MM.1S (cell line): ENCODE results near the gene PA2G4.

Experiments
- DNase-seq: peaks from one replicate; pipeline ENCODE4 v3.0.0-alpha.2; 2015
- H2AFZ ChIP-seq: fragments of 300-600 bp; sonication (generic); 2 replicates; pipeline ENCODE4 v1.6.0; 2016; ENCODE audit warnings: antibody characterized with exemption, low read length
- H3F3A ChIP-seq: fragments of 300-600 bp; sonication (generic); 2 replicates; pipeline ENCODE4 v1.6.1; 2016; ENCODE audit warnings: mild to moderate bottlenecking, antibody characterized with exemption, low read length, moderate library complexity, mixed read lengths; ENCODE audit not compliant: insufficient read depth
- H3K27ac ChIP-seq: fragments of 300-600 bp; sonication (generic); 2 replicates; pipeline ENCODE4 v1.5.1; 2016; ENCODE audit warnings: mild to moderate bottlenecking, low read length
- H3K27me3 ChIP-seq: fragments of 300-600 bp; sonication (generic); replicated peaks from 2 replicates; pipeline ENCODE4 v1.6.0; 2016; ENCODE audit warnings: low read length; ENCODE audit not compliant: insufficient read depth
- H3K36me3 ChIP-seq: fragments of 300-600 bp; sonication (generic); replicated peaks from 2 replicates; pipeline ENCODE4 v1.6.1; 2016; ENCODE audit warnings: mild to moderate bottlenecking, low read length, mixed read lengths; ENCODE audit not compliant: insufficient read depth
- H3K4me1 ChIP-seq: fragments of 300-600 bp; sonication (generic); 2 replicates; pipeline ENCODE4 v1.6.1; 2016; ENCODE audit warnings: low read length, mixed read lengths
- H3K4me2 ChIP-seq: fragments of 300-600 bp; sonication (generic); 2 replicates; pipeline ENCODE4 v1.6.0; 2016; ENCODE audit warnings: low read depth, low read length
- H3K4me3 ChIP-seq: fragments of 300-600 bp; sonication (generic); 2 replicates; pipeline ENCODE4 v1.5.1; 2016; ENCODE audit warnings: low read length, mixed read lengths
- H3K79me2 ChIP-seq: fragments of 300-600 bp; sonication (generic); 2 replicates; pipeline ENCODE4 v1.6.1; 2016; ENCODE audit warnings: mixed run types, low read length, mixed read lengths
- H3K9ac ChIP-seq: fragments of 300-600 bp; sonication (generic); 2 replicates; pipeline ENCODE4 v1.6.1; 2016; ENCODE audit warnings: low read length, mixed read lengths
- H3K9me2 ChIP-seq: fragments of 300-600 bp; sonication (generic); replicated peaks from 2 replicates; pipeline ENCODE4 v1.6.1; 2016; ENCODE audit warnings: mild to moderate bottlenecking, low read length, mixed read lengths; ENCODE audit not compliant: insufficient read depth
- H3K9me3 ChIP-seq: fragments of 300-600 bp; sonication (generic); replicated peaks from 2 replicates; pipeline ENCODE4 v1.6.1; 2016; ENCODE audit warnings: mild to moderate bottlenecking, low read length, mixed read lengths; ENCODE audit not compliant: insufficient read depth
- H4K20me1 ChIP-seq: fragments of 300-600 bp; sonication (generic); 2 replicates; pipeline ENCODE4 v1.6.1; 2016; ENCODE audit warnings: mild to moderate bottlenecking, low read length, moderate library complexity, mixed read lengths; ENCODE audit not compliant: insufficient read depth
- EZH2 ChIP-seq: fragments of 300-600 bp; sonication (generic); optimal IDR thresholded peaks from 2 replicates; pipeline ENCODE3; 2017; ENCODE audit warnings: low read depth, mild to moderate bottlenecking, antibody characterized with exemption, low read length, mixed read lengths
- EZH2phosphoT487 ChIP-seq: fragments of 300-600 bp; sonication (generic); IDR thresholded peaks from 2 replicates; pipeline ENCODE4 v1.6.1; 2018; ENCODE audit warnings: antibody characterized with exemption, low read length
- TF ChIP-seq, protein P1 (sequence below): fragments of 300-600 bp; sonication (generic); IDR thresholded peaks from 2 replicates; pipeline ENCODE4 v1.5.1; 2016; ENCODE audit warnings: antibody characterized with exemption, low read length, mixed read lengths

The PA2G4 gene

DNA sequence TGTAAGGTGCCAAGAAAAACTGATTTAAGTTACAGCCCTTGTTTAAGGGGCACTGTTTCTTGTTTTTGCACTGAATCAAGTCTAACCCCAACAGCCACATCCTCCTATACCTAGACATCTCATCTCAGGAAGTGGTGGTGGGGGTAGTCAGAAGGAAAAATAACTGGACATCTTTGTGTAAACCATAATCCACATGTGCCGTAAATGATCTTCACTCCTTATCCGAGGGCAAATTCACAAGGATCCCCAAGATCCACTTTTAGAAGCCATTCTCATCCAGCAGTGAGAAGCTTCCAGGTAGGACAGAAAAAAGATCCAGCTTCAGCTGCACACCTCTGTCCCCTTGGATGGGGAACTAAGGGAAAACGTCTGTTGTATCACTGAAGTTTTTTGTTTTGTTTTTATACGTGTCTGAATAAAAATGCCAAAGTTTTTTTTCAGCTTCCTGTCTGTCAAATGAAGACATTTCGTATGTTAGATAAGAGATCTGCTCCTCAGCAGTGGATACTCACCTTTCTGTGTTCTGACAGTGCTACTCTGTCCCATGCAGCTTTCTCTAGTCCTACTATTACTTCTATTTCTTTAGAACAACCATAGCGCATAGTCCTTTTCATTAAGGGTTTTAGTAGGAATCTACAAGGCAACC lies 1.2 kb upstream of the PA2G4 start:
- peaks cover 6% of the 10 kb centered on the region; the same call in 1 of the 2 replicates for H4K20me1 ChIP-seq
- peak overlapping the region; percentile 79; the same call in 1 of the 2 replicates for H3K4me2 ChIP-seq
- peak overlapping the region; percentile 80; the same call in 1 of the 2 replicates for H2AFZ ChIP-seq
- H3K79me2 ChIP-seq = peaks cover 38% of the 10 kb centered on the region
- no peaks in the 10 kb centered on the region for H3K9me2 ChIP-seq
- no peaks in the 10 kb centered on the region for H3K9me3 ChIP-seq
- H3K36me3 ChIP-seq = peaks cover 15% of the 10 kb centered on the region
- TF ChIP-seq EZH2 (no peak), EZH2phosphoT487 (no peak)
- TF ChIP-seq, protein P1, sequence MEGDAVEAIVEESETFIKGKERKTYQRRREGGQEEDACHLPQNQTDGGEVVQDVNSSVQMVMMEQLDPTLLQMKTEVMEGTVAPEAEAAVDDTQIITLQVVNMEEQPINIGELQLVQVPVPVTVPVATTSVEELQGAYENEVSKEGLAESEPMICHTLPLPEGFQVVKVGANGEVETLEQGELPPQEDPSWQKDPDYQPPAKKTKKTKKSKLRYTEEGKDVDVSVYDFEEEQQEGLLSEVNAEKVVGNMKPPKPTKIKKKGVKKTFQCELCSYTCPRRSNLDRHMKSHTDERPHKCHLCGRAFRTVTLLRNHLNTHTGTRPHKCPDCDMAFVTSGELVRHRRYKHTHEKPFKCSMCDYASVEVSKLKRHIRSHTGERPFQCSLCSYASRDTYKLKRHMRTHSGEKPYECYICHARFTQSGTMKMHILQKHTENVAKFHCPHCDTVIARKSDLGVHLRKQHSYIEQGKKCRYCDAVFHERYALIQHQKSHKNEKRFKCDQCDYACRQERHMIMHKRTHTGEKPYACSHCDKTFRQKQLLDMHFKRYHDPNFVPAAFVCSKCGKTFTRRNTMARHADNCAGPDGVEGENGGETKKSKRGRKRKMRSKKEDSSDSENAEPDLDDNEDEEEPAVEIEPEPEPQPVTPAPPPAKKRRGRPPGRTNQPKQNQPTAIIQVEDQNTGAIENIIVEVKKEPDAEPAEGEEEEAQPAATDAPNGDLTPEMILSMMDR = no peak
- H3K27me3 ChIP-seq = 0 out of 2 replicates have a peak, but pooled peaks cover 5% of the 10 kb centered on the region
- peaks cover 7% of the 10 kb centered on the region for H3K4me1 ChIP-seq
- H3F3A ChIP-seq = 0 out of 2 replicates have a peak, but pooled peaks cover 5% of the 10 kb centered on the region
- no peak overlapping the region for H3K27ac ChIP-seq
- H3K9ac ChIP-seq = peak overlapping the region; percentile 83; the same call in 1 of the 2 replicates
- H3K4me3 ChIP-seq = peak overlapping the region; percentile 78
- DNase-seq = no peak

DNA sequence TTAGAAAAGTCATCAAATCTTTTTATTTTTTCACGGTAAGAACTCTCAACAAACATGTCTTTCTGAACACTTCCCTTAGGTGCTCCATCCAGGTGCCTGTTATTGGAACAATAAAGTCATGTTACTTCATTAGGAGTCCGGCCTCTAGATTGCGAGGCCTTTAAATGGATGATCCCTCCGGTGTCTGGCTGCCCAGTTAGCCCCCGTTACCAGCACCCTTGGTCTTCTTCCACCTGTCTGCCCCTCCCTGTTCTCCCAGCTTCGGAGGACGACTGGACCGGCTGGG lies 593 bp upstream of the PA2G4 start:
- peak overlapping the region; percentile 78 for H3K4me3 ChIP-seq
- TF ChIP-seq EZH2 = no peak
- no peak for TF ChIP-seq EZH2phosphoT487
- TF ChIP-seq, protein P1 = no peak
- H3K4me1 ChIP-seq = peaks cover 7% of the 10 kb centered on the region
- peak overlapping the region; percentile 79 for H3K4me2 ChIP-seq
- 0 out of 2 replicates have a peak, but pooled peaks cover 5% of the 10 kb centered on the region for H3F3A ChIP-seq
- H3K27ac ChIP-seq = peak overlapping the region; percentile 25; the same call in 1 of the 2 replicates
- no peaks in the 10 kb centered on the region for H3K9me2 ChIP-seq
- peaks cover 15% of the 10 kb centered on the region for H3K36me3 ChIP-seq
- H4K20me1 ChIP-seq = peaks cover 6% of the 10 kb centered on the region; the same call in 1 of the 2 replicates
- DNase-seq = peak; percentile 16
- no peaks in the 10 kb centered on the region for H3K27me3 ChIP-seq
- peak overlapping the region; percentile 83 for H3K9ac ChIP-seq
- no peaks in the 10 kb centered on the region for H3K9me3 ChIP-seq
- H2AFZ ChIP-seq = peak overlapping the region; percentile 80
- H3K79me2 ChIP-seq = peaks cover 42% of the 10 kb centered on the region

DNA sequence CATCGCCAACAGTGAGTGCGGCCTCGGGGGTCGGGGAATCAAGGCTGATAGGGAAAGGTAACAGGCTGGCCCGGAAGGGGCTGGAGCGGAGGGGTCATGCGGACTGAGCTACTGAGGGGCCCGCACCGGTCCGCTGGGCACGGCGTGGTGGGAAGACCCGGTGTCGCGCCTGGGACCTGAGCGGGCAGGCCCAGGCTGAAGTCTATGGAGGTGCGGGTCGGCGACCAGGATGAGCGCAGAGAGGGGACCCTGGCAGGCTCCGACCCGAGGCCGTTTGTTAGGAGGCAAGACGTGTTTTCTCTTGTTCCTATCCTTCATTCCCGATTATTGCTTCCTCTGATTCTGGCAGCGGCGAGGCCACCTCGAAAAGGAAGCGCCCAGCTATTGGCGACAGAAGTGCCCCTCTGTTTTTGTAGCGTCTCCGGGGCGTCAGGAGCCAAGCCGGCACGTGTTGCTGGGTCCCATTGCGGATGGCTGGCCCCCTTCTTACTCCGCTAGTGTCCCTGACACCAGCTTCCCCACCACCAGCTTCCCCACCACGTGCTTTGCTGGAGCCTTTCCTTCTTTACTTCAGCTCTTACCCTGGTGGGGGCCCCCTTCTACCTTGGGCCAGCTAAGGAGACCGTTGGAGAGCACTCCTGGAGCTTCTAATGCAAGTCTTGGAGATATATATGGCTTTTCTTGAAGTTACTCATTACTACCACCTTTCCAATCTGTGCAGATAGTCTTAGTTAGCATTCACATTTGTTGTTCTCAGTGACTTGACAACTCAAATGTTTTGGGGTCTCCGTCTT lies 653 bp downstream of the PA2G4 start:
- peak overlapping the region; percentile 83 for H3K9ac ChIP-seq
- H3F3A ChIP-seq = peaks cover 5% of the 10 kb centered on the region; the same call in 1 of the 2 replicates
- H3K27ac ChIP-seq = peak overlapping the region; percentile 38; the same call in 1 of the 2 replicates
- no peaks in the 10 kb centered on the region for H3K9me3 ChIP-seq
- peak overlapping the region; percentile 78 for H3K4me3 ChIP-seq
- peaks cover 18% of the 10 kb centered on the region for H3K36me3 ChIP-seq
- H3K27me3 ChIP-seq = no peaks in the 10 kb centered on the region
- peak overlapping the region; percentile 31 for H2AFZ ChIP-seq
- peak; percentile 19 for DNase-seq
- H3K4me2 ChIP-seq = peak overlapping the region; percentile 89
- peaks cover 7% of the 10 kb centered on the region for H3K4me1 ChIP-seq
- TF ChIP-seq EZH2phosphoT487 = no peak
- TF ChIP-seq, protein P1 = 0 out of 2 replicates have a peak, but pooled peaks have one; percentile 10
- peaks cover 6% of the 10 kb centered on the region; the same call in 1 of the 2 replicates for H4K20me1 ChIP-seq
- H3K9me2 ChIP-seq = no peaks in the 10 kb centered on the region
- H3K79me2 ChIP-seq = peaks cover 42% of the 10 kb centered on the region
